HG02642 (cell line): Measurements from ENCODE around the gene PRR27.

Experiments used
- ATAC-seq: cut with Tn5 transposase; IDR thresholded peaks from one replicate; pipeline ENCODE4 v1.9.1; 2021; ENCODE audit warnings: mild to moderate bottlenecking; ENCODE audit not compliant: unreplicated experiment, poor library complexity

Gene PRR27

GRCh38 chr4:70153937-70154336, at the start of gene PRR27:
Gene PRR27, plus strand, starts transcription at chr4:70154237. Its CDS starts 139 bp downstream, at chr4:70154376.
- no peak for ATAC-seq

- no peak for ATAC-seq
Measured at GRCh38 chr4:70110917-70111316, 43.1 kb upstream of the PRR27 start.

- ATAC-seq: no peak
Measured at GRCh38 chr4:70113656-70114055, 40.4 kb upstream of the PRR27 start.

- ATAC-seq: no peak
Measured at GRCh38 chr4:70114096-70114495, 39.9 kb upstream of the PRR27 start.

- no peak for ATAC-seq
Measured at GRCh38 chr4:70120323-70120722, 33.7 kb upstream of the PRR27 start.

GRCh38 chr4:70133473-70133872, 20.6 kb upstream of the PRR27 start:
- no peak for ATAC-seq

- no peak for ATAC-seq
Measured at GRCh38 chr4:70138751-70139150, 15.3 kb upstream of the PRR27 start.

GRCh38 chr4:70151271-70151670, 2.8 kb upstream of the PRR27 start:
- no peak for ATAC-seq

GRCh38 chr4:70152088-70152487, 1.9 kb upstream of the PRR27 start:
- ATAC-seq: no peak

- no peak for ATAC-seq
Measured at GRCh38 chr4:70158576-70158975, 4.5 kb downstream of the PRR27 start.

- ATAC-seq: no peak
Measured at GRCh38 chr4:70177090-70177489, 23.1 kb downstream of the PRR27 start.

- no peak for ATAC-seq
Measured at GRCh38 chr4:70178075-70178660, 24.1 kb downstream of the PRR27 start.

- ATAC-seq: no peak
Measured at GRCh38 chr4:70179811-70180210, 25.8 kb downstream of the PRR27 start.

- ATAC-seq: no peak
Measured at GRCh38 chr4:70181864-70182263, 27.8 kb downstream of the PRR27 start.

- no peak for ATAC-seq
Measured at GRCh38 chr4:70182517-70183167, 28.6 kb downstream of the PRR27 start.

- peak; percentile 79 for ATAC-seq
Measured at GRCh38 chr4:70183168-70183939, 29.3 kb downstream of the PRR27 start.

GRCh38 chr4:70183940-70184246, 29.9 kb downstream of the PRR27 start:
- ATAC-seq: no peak

GRCh38 chr4:70187216-70187615, 33.2 kb downstream of the PRR27 start:
- no peak for ATAC-seq

GRCh38 chr4:70190579-70190978, 36.5 kb downstream of the PRR27 start:
- no peak for ATAC-seq

- ATAC-seq: no peak
Measured at GRCh38 chr4:70191647-70192046, 37.6 kb downstream of the PRR27 start.

GRCh38 chr4:70192895-70193294, 38.9 kb downstream of the PRR27 start:
- ATAC-seq: no peak

GRCh38 chr4:70195425-70195824, 41.4 kb downstream of the PRR27 start, which contains the start of gene ODAM:
Gene ODAM, plus strand, starts transcription at chr4:70195725. Its CDS starts 819 bp downstream, at chr4:70196544.
- ATAC-seq: no peak
